Measurements from ENCODE around the gene DGUOK. TPM values are rescaled to one million over a fixed set of nuclear protein-coding genes. Genes with fewer than 3 reads are reported as not detected.
"Not testable (repeated sequence)": the region's sequence is repeated elsewhere in the genome, so short reads cannot be mapped to it uniquely, and the experiment has no call there.

DGUOK gene
- total RNA-seq, result 70.1 and 77.4 TPM in 2 replicates

GRCh38 chr2:73926493-73927327, at the start of gene DGUOK:
Gene DGUOK, plus strand, starts transcription at chr2:73926880. Its CDS starts 31 bp downstream, at chr2:73926911.
- ChIA-PET POLR2A (interaction anchor here (0.6 to 1.4 kb wide), 20 partner anchors 10 to 411 kb away, joined by 3 to 12 read pairs (median 4); partner anchors contain the start of gene MOB1A), CTCF (no interaction called here)
- DNase-seq (peak; percentile 88), ATAC-seq (ENCODE audit: low read depth) (peak; percentile 95)
- H3K27ac Mint-ChIP-seq, result peak within 1 kb of the TSS; percentile 93
- peak within 1 kb of the TSS; percentile 92 for H3K4me3 Mint-ChIP-seq
- TF ChIP-seq CTCF (IDR thresholded peaks at IDR 0.05), result no peak
- no peaks in the 10 kb centered on the region for H3K27me3 Mint-ChIP-seq
- H3K4me1 Mint-ChIP-seq, result peaks cover 60% of the 10 kb centered on the region
- peaks cover 25% of the 10 kb centered on the region for H3K36me3 Mint-ChIP-seq (ENCODE audit: low read depth)
- H3K9me3 Mint-ChIP-seq, result no peaks in the 10 kb centered on the region
- intact Hi-C loops (cut with micrococcal nuclease), result loop anchor here (1.0 to 10.0 kb wide), 11 partner anchors 18 to 728 kb away; partner anchors contain the start of genes AUP1, BOLA3, CCT7 and HTRA2

- ChIA-PET POLR2A (no interaction called here), CTCF (no interaction called here)
- ATAC-seq (ENCODE audit: low read depth) (no peak), DNase-seq (no peak)
- Mint-ChIP-seq H3K36me3 (ENCODE audit: low read depth) (peaks cover 5% of the 10 kb centered on the region), H3K27me3 (peaks cover 6% of the 10 kb centered on the region), H3K4me3 (no peak overlapping the region), H3K9me3 (no peaks in the 10 kb centered on the region), H3K4me1 (no peaks in the 10 kb centered on the region), H3K27ac (no peak overlapping the region)
- TF ChIP-seq CTCF (IDR thresholded peaks at IDR 0.05), result no peak
- intact Hi-C loops (cut with micrococcal nuclease), result no loop called here
These were observed 49.4 kb upstream of the DGUOK start for GRCh38 chr2:73877071-73877802.

DNA sequence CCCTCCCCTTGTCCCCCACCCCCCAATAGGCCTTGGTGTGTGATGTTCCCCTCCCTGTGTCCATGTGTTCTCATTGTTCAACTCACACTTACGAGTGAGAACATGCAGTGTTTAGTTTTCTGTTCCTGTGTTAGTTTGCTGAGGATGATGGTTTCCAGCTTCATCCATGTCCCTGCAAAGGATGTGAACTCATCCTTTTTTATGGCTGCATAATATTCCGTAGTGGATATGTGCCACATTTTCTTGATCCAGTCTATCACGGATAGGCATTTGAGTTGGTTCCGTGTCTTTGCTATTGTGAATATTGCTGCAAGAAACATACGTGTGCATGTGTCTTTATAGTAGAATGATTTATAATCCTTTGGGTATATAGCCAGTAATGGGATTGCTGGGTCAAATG, 48.7 kb upstream of the DGUOK start:
- DNase-seq; CTCF ChIA-PET; H3K36me3 Mint-ChIP-seq (ENCODE audit: low read depth); H3K9me3 Mint-ChIP-seq; H3K4me3 Mint-ChIP-seq; ATAC-seq (ENCODE audit: low read depth); H3K27me3 Mint-ChIP-seq; H3K4me1 Mint-ChIP-seq; intact Hi-C loops (cut with micrococcal nuclease); H3K27ac Mint-ChIP-seq; POLR2A ChIA-PET: not testable (repeated sequence)

DNA sequence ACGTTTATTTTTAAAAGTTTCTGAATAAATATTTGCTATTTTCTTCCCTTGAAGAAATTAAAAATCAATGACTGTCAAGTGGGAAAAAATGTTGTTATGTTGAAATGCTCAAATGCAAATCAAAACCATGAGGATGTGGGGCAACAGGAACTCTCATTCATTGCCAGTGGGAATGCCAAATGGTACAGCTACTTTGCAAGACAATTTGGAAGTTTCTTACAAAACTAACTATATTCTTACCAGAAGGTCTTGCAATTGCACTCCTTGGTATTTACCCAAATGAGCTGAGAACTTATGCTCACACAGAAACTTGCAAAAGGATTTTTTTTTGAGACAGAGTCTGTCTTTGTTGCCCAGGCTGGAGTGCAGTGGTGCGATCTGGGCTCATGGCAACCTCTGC, 41.3 kb upstream of the DGUOK start:
- CTCF ChIA-PET, result no interaction called here
- ATAC-seq (ENCODE audit: low read depth), result no peak
- Mint-ChIP-seq H3K4me1 (no peaks in the 10 kb centered on the region), H3K9me3 (no peaks in the 10 kb centered on the region), H3K36me3 (ENCODE audit: low read depth) (no peaks in the 10 kb centered on the region), H3K27ac (no peak overlapping the region), H3K4me3 (no peak overlapping the region), H3K27me3 (peaks cover 25% of the 10 kb centered on the region)
- intact Hi-C loops (cut with micrococcal nuclease), result no loop called here
- no peak for TF ChIP-seq CTCF (IDR thresholded peaks at IDR 0.05)
- POLR2A ChIA-PET, result no interaction called here
- DNase-seq, result no peak

GRCh38 chr2:73886357-73886756, 40.3 kb upstream of the DGUOK start:
- Mint-ChIP-seq H3K27ac (no peak overlapping the region), H3K4me3 (no peak overlapping the region), H3K4me1 (no peaks in the 10 kb centered on the region), H3K36me3 (ENCODE audit: low read depth) (no peaks in the 10 kb centered on the region), H3K9me3 (no peaks in the 10 kb centered on the region), H3K27me3 (peaks cover 20% of the 10 kb centered on the region)
- no peak for TF ChIP-seq CTCF (IDR thresholded peaks at IDR 0.05)
- no peak for DNase-seq
- intact Hi-C loops (cut with micrococcal nuclease), result no loop called here
- POLR2A ChIA-PET, result no interaction called here
- CTCF ChIA-PET, result no interaction called here
- ATAC-seq (ENCODE audit: low read depth), result no peak

DNA sequence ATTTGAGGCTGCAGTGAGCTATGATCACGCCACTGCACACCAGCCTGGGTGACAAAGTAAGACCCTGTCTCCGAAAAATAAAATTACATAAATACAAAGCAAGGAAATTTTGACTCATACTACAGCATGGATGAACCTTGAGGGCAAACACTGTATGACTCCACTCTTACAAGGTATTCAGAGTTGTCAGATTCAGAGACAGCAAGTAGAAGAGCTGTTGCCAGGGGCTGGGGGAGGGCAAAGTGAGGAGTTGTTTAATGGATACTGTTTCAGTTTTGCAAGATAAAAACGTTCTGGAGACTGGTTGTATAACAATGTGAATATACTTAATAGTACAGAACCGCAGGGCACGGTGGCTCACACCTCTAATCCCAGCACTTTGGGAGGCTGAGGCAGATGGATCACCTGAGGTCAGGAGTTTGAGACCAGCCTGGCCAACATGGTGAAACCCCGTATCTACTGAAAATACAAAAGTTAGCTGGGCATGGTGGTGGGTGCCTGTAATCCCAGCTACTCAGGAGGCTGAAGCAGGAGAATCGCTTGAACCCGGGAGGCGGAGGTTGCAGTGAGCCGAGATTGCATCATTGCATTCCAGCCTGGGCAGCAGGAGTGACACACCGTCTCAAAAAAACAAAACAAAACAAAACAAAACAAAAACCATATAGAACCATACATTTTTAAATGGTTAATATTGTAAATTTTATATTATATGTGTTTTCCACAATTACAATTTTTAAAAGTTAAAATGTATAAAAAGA, 38.9 kb upstream of the DGUOK start:
- H3K36me3 Mint-ChIP-seq (ENCODE audit: low read depth); H3K27ac Mint-ChIP-seq; H3K9me3 Mint-ChIP-seq; ATAC-seq (ENCODE audit: low read depth); DNase-seq; H3K4me3 Mint-ChIP-seq; CTCF ChIA-PET; intact Hi-C loops (cut with micrococcal nuclease); H3K4me1 Mint-ChIP-seq: not testable (repeated sequence)
- POLR2A ChIA-PET, result interaction anchor here (0.6 kb wide), 1 partner anchor 592 kb away, joined by 3 read pairs; no protein-coding TSS in a partner anchor
- peaks cover 20% of the 10 kb centered on the region for H3K27me3 Mint-ChIP-seq
